Measurements from ENCODE around the gene GSC. TPM values are rescaled to one million over a fixed set of nuclear protein-coding genes. Genes with fewer than 3 reads are reported as not detected.

Gene GSC
- polyA plus RNA-seq, 1 donor (not counting 4 experiments of a cell fraction or from before 2014, with no cell fraction given) = not detected

DNA sequence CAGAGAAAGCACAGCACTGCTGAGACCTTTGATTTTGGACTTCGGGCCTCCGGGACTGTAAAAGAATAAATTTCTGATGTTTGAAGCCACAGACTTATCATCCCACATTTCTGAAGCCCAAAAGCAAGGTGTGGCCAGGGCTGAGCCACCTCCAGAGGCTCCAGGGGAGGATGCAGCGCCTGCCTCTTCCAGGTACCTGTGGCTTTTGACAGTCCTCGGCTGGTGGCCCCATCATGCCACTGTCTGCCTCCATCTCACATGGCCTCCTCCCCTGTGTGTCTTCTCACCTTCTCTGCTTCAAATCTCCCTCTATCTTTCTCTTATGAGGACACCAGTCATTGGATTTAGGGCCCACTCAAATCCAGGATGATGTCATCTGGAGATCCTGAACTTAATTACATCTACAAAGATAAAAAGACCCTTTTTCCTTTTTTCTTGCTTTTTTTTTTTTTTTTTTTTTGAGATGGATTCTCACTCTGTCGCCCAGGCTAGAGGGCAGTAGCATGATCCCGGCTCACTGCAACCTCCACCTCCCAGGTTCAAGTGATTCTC, 15.4 kb downstream of the GSC start:
- no peaks in the 10 kb centered on the region for H3K9me1 ChIP-seq (ENCODE audit: control insufficient read depth, extremely low read depth, insufficient read depth, low read length)
- H4K20me1 ChIP-seq (ENCODE audit: control insufficient read depth, extremely low read depth, insufficient read depth, low read length) = no peaks in the 10 kb centered on the region
- H3K36me3 ChIP-seq (ENCODE audit: control insufficient read depth in 2 of 2, extremely low read depth in 1 of 2, insufficient read depth in 2 of 2, low read length in 2 of 2) = no peaks in the 10 kb centered on the region
- no peak overlapping the region for H3K4me2 ChIP-seq (ENCODE audit: control insufficient read depth, extremely low read depth, insufficient read depth, low read depth, low read length)
- TF ChIP-seq EZH2 (IDR thresholded peaks at IDR 0.05; ENCODE audit: low read length) = no peak
- TF ChIP-seq, protein P1, sequence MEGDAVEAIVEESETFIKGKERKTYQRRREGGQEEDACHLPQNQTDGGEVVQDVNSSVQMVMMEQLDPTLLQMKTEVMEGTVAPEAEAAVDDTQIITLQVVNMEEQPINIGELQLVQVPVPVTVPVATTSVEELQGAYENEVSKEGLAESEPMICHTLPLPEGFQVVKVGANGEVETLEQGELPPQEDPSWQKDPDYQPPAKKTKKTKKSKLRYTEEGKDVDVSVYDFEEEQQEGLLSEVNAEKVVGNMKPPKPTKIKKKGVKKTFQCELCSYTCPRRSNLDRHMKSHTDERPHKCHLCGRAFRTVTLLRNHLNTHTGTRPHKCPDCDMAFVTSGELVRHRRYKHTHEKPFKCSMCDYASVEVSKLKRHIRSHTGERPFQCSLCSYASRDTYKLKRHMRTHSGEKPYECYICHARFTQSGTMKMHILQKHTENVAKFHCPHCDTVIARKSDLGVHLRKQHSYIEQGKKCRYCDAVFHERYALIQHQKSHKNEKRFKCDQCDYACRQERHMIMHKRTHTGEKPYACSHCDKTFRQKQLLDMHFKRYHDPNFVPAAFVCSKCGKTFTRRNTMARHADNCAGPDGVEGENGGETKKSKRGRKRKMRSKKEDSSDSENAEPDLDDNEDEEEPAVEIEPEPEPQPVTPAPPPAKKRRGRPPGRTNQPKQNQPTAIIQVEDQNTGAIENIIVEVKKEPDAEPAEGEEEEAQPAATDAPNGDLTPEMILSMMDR (optimal IDR thresholded peaks at IDR 0.05 in 1 of 3, IDR thresholded peaks at IDR 0.05 in 1 of 3, conservative IDR thresholded peaks at IDR 0.05 in 1 of 3; ENCODE audit: extremely low read depth in 1 of 3, insufficient read depth in 2 of 3, low read length in 3 of 3) = no peak
- H3K4me3 ChIP-seq (ENCODE audit: control insufficient read depth in 2 of 3, extremely low read depth in 1 of 3, insufficient read depth in 2 of 3, low read depth in 1 of 3, low read length in 3 of 3) = no peak overlapping the region
- no peak overlapping the region for H3K9ac ChIP-seq (ENCODE audit: control insufficient read depth, extremely low read depth, insufficient read depth, low read length)
- H3K27me3 ChIP-seq (ENCODE audit: control insufficient read depth, extremely low read depth, insufficient read depth, low read length) = no peaks in the 10 kb centered on the region
- H3K9me3 ChIP-seq (ENCODE audit: control insufficient read depth, low read depth, low read length) = no peaks in the 10 kb centered on the region
- DNase-seq (ENCODE audit: low read depth, low spot score) (no peak), FAIRE-seq (no peak)
- dilution Hi-C loops (cut with MboI; ENCODE audit: extremely low pct_ligation_motif_present, low sequenced_read_pairs) = no loop called here
- H3K4me1 ChIP-seq (ENCODE audit: control insufficient read depth, extremely low read depth, insufficient read depth, low read length) = no peaks in the 10 kb centered on the region
- H2AFZ ChIP-seq (ENCODE audit: control insufficient read depth, low read length) = no peak overlapping the region
- no peaks in the 10 kb centered on the region for H3K79me2 ChIP-seq (ENCODE audit: control insufficient read depth, insufficient read depth, low read length)
- no peak overlapping the region for H3K27ac ChIP-seq (ENCODE audit: control insufficient read depth, insufficient read depth, low read length)

DNA sequence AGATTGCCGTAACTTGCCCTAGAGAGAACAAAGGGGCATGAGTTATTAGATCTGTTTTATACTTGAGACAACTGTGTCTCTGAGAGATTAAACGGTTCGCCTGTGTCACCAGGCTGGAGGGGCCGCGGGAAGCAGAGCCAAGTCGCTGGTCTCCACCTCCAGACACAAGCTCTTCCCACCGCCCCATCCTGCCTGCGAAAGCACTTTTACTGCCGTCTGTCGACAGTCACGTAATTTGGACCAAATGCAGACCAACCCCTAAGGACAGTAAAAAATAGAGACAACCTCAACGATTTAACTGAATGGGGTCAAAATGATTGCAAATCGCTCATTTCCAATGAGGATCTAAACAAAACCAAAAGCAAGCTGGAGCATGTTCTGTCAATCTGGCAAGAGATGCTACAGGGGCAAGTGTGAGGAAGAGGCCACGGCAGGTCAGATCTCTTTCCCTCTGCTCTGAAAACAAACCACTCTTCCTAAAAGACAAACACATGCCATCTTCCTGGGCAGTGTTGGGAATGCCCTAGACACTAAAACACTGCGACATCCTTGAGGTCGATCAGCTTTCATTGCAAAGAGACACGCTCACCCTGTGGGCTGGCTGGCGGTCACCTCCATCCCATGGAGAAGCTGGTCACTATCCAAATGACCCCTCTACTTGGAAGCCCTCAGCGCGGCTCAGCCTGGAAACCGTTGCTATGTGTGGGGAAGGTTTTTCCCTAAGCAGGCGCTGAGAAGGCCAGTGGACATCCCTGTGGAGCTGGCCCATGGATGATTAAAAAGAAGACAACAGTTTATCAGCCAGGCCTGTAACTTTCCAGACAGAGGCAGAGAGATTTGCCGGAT, 17.1 kb downstream of the GSC start:
- Histone ChIP-seq H3K4me1 (ENCODE audit: control insufficient read depth, extremely low read depth, insufficient read depth, low read length) (no peaks in the 10 kb centered on the region), H3K79me2 (ENCODE audit: control insufficient read depth, insufficient read depth, low read length) (no peaks in the 10 kb centered on the region), H3K4me3 (ENCODE audit: control insufficient read depth in 2 of 3, extremely low read depth in 1 of 3, insufficient read depth in 2 of 3, low read depth in 1 of 3, low read length in 3 of 3) (no peak overlapping the region), H3K27me3 (ENCODE audit: control insufficient read depth, extremely low read depth, insufficient read depth, low read length) (no peaks in the 10 kb centered on the region), H3K9me1 (ENCODE audit: control insufficient read depth, extremely low read depth, insufficient read depth, low read length) (no peaks in the 10 kb centered on the region), H3K9ac (ENCODE audit: control insufficient read depth, extremely low read depth, insufficient read depth, low read length) (no peak overlapping the region), H4K20me1 (ENCODE audit: control insufficient read depth, extremely low read depth, insufficient read depth, low read length) (no peaks in the 10 kb centered on the region), H3K9me3 (ENCODE audit: control insufficient read depth, low read depth, low read length) (no peaks in the 10 kb centered on the region), H2AFZ (ENCODE audit: control insufficient read depth, low read length) (no peak overlapping the region), H3K4me2 (ENCODE audit: control insufficient read depth, extremely low read depth, insufficient read depth, low read depth, low read length) (no peak overlapping the region), H3K36me3 (ENCODE audit: control insufficient read depth in 2 of 2, extremely low read depth in 1 of 2, insufficient read depth in 2 of 2, low read length in 2 of 2) (no peaks in the 10 kb centered on the region), H3K27ac (ENCODE audit: control insufficient read depth, insufficient read depth, low read length) (no peak overlapping the region)
- FAIRE-seq (no peak), DNase-seq (ENCODE audit: low read depth, low spot score) (no peak)
- TF ChIP-seq, protein P1 (optimal IDR thresholded peaks at IDR 0.05 in 1 of 3, IDR thresholded peaks at IDR 0.05 in 1 of 3, conservative IDR thresholded peaks at IDR 0.05 in 1 of 3; ENCODE audit: extremely low read depth in 1 of 3, insufficient read depth in 2 of 3, low read length in 3 of 3) = no peak
- no peak for TF ChIP-seq EZH2 (IDR thresholded peaks at IDR 0.05; ENCODE audit: low read length)
- dilution Hi-C loops (cut with MboI; ENCODE audit: extremely low pct_ligation_motif_present, low sequenced_read_pairs) = no loop called here

All from keratinocyte (primary cell).